HG03565 (cell line): ENCODE data around the gene STX1A.
"Not testable (repeated sequence)": the region's sequence is repeated elsewhere in the genome, so short reads cannot be mapped to it uniquely, and the experiment has no call there.

ENCODE experiments used
- ATAC-seq: cut with Tn5 transposase; IDR thresholded peaks from one replicate; pipeline ENCODE4 v1.9.1; 2021; ENCODE audit warnings: mild to moderate bottlenecking, moderate library complexity; ENCODE audit not compliant: unreplicated experiment

The STX1A gene

DNA sequence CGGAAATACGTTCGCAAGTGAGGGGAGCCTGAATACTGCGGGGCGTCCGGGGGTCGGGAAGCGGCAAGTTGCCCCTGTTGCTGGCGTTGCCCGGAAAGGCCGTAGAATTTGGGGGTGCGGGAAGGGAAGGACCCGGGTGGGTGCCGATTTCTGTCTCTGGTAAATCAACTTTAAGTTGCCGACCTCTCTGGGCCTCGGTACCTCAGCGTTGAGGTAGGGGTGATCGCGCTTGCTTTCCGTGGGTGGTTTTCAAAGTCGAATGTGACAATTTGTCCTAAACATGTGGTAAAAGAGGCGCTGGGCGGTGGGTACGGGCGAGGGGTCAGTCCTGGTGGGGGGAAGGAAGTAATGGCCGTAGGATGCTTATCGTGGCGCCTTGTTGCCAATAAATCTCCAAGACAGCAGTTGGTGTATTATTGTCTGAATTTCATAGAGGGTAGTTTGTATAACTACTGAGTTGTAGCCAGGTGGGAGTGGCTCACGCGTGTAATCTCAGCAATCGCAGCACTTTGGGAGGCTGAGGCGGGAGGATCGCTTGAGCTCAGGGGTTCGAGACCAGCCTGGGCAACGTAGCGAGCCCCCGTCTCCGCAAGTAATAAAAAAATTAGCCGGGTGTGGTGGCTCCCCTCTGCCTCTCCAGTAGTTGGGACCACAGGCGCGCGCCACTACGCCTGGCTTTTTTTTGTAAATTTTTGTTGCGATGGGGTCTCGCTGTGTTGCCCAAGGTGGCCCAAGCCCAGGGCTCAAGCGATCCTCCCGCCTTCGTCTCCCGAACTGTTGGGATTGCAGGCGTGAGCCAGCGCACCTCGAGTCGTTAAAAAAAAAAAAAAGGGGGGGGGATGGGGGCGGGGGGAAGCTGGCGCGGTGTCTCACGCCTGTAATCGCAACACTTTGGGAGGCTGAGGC lies 35.4 kb downstream of the STX1A start:
- ATAC-seq: no peak

DNA sequence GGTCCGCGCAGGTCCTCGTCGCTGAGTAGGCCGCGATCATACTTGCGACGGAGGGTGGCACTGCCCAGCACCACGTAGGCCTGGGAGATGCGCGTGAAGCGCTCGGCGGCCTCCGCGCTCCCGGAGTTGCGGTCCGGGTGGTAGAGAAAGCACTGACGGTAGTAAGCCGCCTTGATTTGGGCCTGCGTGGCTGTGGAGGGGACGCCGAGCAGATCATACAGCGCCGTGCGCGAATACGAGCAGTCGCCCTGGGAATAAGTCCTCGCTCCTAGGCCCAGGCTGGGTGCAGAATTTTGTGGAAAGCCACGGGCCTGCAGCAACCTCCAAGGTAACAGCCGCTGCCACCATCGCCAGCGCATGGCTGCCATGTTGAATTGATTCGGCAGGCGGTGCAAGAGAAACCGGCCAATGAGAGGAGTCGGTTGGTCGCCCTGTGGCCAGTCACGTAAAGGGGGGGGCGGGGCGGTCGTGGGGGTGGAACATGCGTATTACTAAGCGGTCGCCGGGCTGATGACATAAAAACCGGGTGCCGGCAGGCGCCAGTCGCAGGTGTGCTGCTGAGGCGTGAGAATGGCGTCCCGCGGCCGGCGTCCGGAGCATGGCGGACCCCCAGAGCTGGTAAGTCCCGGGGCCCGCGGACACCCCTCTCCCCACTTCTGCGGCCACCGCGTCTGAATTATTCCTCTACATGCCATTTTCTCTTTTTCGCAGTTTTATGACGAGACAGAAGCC lies 36.2 kb downstream of the STX1A start, which contains the start of the genes BUD23 and DNAJC30:
Gene BUD23 (plus strand): TSS at position 542 of the 732 bp plus-strand sequence. CDS start 29 bp downstream, at position 571.
Gene DNAJC30 (minus strand): TSS at position 398 of the 732 bp plus-strand sequence. CDS start 30 bp downstream, at position 368.
- ATAC-seq: peak; percentile 74

DNA sequence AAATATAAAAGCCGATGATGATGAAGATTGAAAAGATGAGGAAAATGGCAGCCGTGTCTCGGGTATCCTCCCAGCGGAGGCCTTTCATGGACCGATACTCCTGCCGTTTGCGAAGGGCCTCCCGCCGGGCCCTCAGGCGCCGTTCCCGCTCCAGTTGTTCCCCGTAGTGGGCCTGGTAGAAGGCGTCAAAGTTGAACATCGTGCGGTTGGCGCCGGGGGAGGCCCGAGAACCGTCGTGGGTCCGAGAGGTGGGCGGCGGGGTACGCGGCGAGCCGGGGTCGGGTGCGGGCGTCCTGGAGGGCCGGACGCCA lies 36.8 kb downstream of the STX1A start:
- ATAC-seq: no peak

DNA sequence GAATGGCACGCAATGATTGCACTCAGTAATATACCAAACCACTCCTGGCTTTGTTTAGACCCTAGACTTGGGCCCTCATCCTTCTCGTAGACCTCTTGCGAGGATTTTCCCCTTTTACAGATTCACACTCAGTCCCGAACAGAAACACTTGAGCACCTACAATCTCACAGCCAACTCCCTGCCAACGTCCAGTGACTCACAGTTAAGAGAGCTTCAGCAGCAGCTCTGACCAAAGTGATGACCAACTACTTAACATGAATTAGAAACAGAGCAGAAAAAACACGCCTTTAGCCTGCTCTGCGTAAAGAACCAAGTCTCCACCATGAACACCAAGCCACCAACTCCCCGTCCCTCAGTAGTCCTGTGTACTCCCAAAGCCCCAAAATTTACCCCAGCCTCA lies 38.4 kb downstream of the STX1A start:
- ATAC-seq: no peak

DNA sequence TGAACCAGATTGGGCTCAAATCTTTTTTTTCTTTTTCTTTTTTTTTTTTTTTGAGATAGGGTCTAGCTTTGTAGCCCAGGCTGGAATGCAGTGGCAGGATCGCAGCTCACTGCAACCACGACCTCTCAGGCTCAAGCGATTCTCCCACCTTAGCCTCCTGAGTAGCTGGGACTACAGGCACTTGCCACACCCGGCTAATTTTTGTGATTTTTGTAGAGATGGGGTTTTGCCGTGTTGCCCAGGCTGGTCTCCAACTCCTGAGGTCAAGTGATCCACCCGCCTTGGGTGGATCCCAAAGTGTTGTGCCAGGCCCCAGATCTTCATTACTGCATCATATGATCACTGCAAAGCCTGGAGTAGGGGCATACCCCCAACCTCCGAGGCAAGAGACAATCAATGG lies 39.0 kb downstream of the STX1A start:
- ATAC-seq: no peak

DNA sequence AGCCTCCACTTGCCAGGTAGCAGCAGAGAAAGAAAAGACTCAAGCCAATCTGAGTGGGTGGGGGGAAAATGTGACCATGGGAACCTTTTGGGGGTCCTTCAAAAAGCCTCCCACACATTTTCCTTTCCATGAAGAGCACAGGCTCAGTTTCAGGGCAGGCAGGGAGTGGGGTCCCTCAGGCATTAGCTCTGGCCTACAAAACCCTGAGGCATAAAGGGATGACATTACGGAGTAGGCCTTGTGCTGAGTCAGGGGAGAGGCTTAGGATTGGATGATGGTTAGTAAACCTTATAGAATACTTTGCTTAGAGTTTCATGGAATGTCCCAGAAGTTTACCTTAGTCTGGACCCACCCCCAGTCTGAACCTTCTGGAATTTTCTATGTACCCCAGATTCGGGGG lies 39.8 kb downstream of the STX1A start:
- no peak for ATAC-seq

DNA sequence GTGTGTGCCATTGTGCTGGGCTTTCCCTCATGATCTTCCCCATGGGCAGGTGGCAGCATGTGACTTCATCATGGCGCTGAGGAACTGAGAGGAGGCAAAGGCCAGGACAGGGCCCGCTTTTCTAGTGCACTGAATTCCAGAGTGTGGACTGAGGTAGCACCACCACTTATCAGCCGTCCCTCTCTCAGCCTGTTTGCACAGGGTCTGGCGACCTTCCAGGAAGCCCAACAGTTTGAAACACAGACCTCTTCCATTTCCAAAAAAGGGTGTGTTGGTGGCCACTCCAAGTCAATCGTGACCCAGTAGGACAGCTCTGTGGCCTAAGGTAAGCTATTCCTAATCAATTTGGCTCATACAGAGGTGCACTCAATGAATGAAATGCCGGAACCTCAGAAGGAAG lies 40.6 kb downstream of the STX1A start:
- no peak for ATAC-seq

DNA sequence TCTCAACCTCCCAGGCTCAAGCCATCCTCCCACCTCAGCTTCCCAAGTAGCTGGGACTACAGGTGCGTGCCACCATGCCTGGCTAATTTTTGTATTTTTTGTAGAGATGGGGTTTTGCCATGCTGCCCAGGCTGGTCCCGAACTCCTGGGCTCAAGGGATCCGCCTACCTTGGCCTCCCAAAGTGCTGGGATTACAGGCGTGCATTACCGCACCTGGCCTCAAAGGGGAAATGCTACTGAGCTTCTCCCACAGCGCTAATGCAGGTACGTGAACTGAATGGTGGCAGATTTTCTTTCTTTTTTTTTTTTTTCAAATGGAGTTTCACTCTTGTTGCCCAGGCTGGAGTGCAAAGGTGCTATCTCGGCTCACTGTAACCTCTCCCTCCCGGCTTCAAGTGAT lies 43.4 kb downstream of the STX1A start:
- not testable (repeated sequence) for ATAC-seq

DNA sequence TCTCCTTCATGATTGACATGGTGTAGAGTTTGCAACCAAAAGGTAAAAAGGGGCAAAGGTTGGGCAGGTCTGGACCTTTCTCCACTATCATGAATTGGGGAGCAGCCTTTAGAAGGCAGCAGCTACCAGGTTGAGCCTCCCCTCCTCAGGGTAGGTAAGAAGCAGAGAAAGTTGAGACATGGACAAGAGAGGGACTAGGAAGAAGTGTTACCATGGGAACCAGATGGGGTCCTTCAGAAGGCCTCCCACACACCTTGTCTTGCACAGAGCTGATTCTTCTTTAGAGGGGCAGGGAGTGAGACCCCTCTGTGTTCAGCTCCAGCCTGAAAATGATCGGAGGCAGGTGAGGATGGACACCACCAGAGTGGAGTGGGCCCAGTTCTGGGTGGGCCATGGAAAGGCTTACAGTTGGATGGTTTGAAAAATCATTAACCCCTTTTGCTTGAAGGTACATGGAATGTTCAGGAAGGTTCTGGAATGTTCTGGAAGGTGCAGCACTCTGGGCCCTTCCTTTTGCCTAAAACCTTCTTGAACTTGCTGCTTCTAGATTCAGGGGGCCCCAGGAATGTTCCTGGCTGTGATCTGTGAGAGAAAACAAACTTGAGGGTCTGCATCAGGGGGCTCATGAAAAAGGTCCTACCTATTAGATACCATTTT lies 44.9 kb downstream of the STX1A start:
- no peak for ATAC-seq

DNA sequence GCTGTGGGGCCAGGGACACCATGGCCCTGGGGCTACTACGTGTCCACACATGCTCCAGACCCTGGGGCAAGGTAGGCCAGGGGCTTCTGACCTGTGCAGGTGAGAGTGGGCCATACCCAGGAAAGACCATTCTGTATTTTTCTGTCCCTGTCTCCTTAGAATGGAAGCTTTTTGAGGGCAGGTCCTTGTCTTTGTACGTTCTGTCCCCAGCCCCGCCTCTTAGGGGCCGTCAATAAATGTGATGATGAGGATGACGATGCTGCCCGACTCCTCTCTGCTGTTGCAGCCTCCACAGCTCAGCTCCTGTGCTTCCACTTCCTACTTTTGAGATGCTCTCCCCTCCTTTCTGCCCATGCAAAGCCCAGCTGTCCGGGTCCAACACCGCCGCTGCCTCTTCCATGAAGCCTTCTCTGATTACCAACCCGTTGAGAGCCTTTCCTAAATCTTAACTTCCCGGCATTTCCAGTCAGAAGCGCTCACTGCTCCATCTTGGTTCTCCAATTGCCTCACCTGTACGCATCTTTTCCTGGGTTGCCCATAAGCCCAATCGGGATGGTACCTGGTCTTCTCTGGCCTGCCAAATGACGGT lies 47.5 kb downstream of the STX1A start:
- ATAC-seq: no peak

DNA sequence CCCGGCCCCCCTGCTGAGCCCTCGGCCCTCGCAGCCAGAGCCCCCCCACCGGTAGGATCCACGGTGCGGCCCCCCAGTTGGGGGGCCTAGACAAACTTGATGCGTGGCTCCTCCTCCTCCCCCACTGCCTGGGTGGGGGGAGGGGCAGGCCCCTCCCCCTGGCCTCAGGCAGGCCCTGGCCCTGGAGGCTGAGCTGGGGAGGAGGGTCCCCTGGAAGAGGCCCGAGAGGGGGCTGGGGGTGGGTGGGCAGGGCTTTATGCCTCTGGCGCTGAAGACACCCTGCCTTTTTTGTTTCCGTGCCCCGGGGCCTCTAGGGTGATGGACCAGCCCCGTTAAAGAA lies 48.2 kb downstream of the STX1A start:
- no peak for ATAC-seq

DNA sequence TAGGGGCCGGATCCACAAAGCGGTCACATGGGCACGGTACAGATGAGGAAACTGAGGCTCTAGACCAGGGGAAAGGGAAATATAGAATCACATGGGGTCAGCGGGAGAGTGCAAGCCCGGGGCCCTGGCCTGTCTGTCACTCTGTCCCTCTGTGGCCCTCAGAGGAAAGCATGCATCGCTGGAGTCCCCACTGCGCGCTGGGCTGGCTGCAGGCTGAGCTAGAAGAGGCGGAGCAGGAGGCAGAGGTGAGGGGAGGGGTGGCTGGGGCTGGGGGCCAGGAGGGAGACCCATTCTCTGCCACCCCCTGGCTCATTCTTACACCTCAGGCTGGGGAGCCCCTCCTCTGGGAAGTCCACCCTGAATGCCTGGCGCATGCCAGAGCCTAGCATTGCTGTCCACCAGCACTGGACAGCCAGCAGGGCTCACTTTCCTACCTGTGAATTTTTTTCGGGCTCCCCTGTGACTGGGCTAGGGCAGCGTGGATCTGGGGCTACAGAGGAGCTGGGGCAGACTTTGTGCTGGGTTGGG lies 49.5 kb downstream of the STX1A start:
- no peak for ATAC-seq

DNA sequence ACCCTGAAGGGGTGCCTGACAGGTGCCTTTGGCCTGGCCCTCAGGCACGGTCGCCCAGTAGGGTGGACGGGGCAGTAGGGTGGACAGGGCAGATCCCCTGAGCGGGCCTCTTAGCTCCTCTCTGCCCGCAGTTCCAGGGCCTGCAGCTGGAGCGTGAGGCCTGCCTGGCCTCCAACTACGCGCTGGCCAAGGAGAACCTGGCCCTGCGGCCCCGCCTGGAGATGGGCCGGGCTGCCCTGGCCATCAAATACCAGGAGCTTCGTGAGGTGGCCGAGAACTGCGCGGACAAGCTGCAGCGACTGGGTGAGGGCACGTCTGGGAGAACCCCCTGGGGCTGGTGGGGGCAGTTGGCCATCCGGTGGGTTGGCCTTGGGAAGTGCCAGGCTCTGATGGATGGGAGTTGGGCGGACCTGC lies 50.2 kb downstream of the STX1A start:
- ATAC-seq: no peak

DNA sequence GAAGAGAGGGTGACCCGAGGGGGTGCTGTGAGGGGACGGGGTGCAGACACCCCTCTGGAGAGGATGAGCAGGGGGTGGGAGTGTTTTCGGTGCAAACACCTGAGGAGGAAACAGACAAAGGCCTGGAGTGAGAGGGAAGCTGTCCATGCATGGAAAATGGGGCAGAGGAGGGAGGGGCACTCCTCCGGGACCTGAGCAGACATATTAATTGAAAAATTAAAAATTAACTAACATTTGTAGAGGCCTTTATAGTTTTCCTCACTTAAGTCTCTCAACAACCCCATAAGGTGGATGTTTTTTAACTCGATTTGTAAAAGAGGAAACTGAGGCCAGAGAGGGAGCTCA lies 50.6 kb downstream of the STX1A start:
- ATAC-seq: no peak

DNA sequence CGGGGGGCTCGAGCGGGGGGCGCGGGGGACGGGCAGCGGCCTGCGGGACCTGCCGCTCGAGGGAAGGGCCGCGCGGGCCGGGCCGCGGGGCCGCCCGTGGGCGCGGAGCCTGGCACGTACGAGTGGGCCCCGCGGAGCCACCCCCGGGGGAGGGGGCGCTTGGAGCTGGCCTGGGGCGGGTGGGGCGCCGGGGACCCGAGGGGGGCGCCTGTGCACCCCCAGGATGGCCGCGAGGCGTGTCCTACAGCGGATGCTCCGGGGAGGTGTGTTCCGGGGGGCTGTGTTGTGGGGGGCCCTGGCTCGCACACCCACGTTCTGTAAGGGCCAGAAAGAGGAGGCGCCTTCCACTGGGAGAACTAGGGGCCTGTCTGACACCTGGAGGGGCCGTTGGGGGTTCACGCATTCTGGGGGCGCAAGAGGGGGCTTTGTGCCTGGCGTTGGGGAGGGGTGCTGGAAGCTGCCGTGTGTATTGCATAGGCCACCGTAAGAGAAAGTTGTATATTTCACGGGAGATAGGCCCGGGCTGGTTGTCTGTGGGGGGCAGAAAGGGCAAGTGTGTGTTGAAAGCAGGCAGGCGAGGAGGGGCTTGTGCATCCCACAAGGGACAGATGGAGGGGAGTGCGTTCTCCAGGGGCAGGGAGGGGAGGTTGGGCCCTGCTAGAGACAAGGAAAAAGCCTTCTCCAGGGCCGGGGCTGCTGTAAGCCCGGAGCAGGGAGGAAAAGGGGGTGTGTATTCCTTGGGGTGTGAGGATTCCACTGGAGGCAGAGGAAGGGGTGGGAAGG lies 51.2 kb downstream of the STX1A start:
- no peak for ATAC-seq

DNA sequence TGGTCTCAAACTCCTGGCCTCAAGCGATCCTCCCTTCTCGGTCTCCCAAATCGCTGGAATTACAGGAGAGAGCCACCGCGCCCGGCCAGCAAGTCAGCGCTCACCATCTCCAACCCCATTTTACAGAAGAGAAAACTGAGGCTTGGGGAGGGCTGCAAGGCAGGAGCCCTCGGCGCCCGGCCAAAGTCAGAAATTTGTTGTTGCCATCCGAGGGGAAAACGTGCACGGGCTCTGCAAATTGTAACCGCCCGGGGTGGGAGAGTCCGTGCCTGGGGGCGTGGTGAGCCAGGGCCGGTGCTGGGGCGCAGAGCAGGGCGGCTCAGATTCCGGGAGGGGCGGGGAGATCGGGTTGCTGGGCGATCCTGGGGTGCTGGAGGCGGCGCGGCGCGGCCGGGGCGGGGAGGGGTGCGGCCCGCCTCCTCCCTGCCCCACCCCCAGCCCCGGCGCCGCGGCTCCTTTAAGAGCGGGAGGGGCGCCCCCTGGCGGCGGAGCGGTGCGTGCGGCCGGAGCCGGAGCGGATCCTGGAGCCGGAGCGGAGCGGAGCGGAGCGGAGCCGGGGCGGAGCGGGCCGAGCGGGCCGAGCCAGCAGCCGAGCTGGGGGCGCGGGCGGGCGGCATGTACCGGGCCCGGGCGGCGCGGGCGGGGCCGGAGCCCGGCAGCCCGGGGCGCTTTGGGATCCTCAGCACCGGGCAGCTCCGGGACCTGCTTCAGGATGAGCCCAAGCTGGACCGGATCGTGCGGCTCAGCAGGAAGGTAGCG lies 51.9 kb downstream of the STX1A start, which contains the start of gene VPS37D:
Gene VPS37D (plus strand): TSS at position 488 of the 759 bp plus-strand sequence. CDS start 128 bp downstream, at position 616.
- ATAC-seq: peak; percentile 65

DNA sequence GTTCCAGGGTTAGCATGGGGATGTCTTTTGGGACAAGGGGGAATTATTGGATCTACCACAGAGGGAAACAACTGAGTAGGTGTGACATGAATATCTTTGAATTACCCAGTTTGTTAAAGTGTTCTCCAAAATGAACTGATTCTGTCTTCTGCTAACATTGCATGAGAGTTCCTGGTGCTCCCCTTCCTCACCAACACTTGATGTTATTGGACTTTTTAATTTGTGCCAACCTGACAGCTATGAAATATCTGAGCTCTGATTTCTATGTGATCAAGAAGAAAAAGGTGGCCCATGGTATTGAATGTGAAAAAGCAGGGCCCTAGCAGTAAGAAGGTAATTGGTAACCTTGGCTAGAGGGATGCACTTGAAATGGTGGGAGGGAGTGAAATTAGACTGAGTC lies 56.4 kb downstream of the STX1A start:
- no peak for ATAC-seq

DNA sequence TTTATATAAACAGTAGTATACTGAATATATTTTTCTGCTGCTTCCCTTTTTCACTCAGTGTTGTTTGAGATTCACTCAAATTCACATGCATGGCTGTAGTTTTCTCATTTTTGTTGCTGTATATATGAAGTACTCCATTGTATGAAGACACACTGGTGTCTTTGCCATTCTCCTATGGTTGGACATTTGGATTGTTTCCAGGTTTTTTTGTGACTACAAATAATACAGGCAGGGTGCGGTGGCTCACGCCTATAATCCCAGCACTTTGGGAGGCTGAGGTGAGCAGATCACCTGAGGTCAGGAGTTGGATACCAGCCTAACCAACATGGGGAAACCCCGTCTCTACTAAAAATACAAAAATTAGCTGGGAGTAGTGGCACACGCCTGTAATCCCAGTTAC lies 58.9 kb downstream of the STX1A start:
- not testable (repeated sequence) for ATAC-seq

DNA sequence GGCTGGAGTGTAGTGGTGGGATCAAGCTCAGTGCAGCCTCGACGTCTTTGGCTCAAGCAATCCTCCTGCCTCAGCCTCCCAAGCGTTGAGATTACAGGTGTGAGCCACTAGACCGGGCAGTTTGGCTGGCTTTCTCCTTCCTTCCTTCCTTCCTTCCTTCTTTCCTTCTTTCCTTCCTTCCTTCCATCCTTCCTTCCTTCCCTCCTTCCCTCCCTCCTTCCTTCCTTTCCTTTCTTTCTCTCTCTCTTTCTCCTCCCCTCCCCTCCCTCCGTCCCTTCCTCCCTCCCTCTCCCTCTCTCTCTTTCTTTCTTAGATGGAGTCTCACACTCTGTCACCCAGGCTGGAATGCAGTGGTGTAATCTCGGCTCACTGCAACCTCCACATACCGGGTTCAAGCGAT lies 59.5 kb downstream of the STX1A start:
- ATAC-seq: no peak

DNA sequence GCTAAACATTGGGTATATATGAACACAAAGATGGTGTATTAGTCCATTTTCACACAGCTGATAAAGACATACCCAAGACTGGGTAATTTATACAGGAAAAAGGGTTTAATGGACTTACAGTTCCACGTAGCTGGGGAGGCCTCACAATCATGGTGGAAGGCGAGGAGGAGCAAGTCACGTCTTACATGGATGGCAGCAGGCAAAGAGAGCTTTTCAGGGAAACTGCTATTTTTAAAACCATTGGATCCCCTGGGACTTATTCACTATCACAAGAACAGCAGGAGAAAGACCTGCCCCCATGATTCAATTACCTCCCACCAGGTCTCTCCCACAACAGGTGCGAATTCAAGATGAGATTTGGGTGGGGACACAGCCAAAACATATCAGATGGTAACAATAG lies 64.2 kb downstream of the STX1A start:
- not testable (repeated sequence) for ATAC-seq
